Fibroblast of skin of left biceps (primary cell): Measurements from ENCODE around the gene FMN2.
"Not testable (repeated sequence)": the region's sequence is repeated elsewhere in the genome, so short reads cannot be mapped to it uniquely, and the experiment has no call there.

Experiments
- DNase-seq, 2 experiments: peaks; one replicate each; pipeline ENCODE4 v3.0.0-alpha.2; 2013; ENCODE audit warnings: low read depth in 2 of 2

Gene FMN2

GRCh38 chr1:240310226-240310925 is 218.7 kb downstream of the FMN2 start:
- DNase-seq: peak; percentile 76 to 81

DNA sequence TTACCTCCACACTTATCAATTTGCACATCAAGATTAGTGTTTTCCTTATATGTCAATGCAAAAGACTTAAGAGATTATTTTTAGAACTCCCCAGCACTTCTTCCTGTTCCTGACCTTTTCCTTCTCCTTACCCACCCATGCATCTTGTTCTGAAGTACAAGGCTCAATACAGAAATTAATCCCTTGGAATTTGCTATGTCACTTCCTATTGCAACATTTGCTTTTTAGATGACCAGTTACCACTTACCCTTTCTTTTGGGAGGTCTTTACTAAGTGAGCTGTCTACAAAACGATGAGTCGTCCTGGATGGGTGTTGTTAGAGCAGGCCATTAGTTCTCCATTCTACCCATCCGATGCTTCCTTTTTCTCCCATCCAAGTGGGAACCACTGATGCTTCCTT is 221.2 kb downstream of the FMN2 start:
- peak; percentile 59 to 64 for DNase-seq

DNA sequence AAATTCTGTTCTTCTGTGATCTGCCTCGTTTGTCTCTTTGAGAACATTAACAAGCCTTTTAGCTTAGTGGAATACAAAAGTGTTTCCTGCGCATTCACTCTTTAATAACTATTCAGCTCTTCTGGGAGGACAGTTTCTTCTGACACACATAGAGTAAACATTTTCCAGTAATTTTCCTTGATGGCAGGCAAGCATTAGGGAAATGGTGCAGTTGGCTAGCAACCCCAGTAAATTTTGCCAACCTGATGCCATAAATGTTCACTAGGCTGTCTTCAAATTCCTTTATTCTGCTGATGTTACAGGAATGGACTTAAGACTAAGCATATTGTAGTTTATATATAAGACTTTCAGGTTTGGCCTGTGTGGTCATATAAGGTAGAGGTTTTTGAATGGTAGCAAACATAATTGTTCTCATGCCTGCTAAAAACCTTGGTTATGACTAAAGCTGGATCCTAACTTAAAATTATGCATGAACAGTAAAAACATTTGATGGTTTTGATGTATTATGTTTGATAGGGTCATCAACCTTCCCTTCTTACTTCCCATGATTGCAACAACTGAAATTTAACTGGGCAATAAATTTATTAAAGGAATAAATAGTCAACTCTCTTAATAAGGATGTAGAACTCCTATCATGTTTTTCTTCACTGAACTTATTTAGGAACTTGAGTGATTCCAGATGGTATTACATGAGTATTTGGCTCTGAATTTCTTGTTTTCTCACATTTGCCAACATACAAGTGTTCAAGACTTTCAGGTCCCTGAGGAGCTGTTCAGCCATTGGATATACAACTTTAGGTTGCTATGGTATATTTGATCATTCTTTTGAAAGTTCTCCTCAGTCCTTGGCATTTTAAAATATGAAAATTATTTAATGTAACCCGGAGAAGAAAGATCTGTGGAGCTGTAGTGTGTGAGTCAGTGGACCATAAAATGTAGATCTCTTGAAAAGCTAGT is 223.4 kb downstream of the FMN2 start:
- DNase-seq: peak; percentile 72 to 76

- no peak for DNase-seq
These were observed 228.3 kb downstream of the FMN2 start for GRCh38 chr1:240319998-240320397.

- no peak for DNase-seq
These were observed 229.0 kb downstream of the FMN2 start for GRCh38 chr1:240320659-240321058.

DNA sequence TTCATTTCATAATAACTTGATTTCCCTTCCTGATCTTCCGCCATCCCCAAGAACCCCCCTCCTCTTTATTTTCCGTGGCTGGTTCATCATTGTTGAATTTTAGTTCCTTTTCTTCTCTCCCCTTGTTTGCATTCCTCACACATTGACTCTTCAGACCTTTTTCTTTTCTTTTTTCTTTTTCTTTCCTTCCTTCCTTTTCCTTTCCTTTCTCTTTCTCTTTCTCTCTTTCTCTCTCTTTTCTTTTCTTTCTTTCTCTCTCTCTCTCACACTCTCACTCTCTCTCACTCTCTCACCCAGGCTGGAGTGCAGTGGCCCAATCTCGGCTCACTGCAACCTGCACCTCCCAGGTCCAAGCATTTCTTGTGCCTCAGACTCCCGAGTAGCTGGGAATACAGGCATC is 231.3 kb downstream of the FMN2 start:
- no peak for DNase-seq

GRCh38 chr1:240328382-240328781 is 236.7 kb downstream of the FMN2 start:
- DNase-seq: not testable (repeated sequence)

DNA sequence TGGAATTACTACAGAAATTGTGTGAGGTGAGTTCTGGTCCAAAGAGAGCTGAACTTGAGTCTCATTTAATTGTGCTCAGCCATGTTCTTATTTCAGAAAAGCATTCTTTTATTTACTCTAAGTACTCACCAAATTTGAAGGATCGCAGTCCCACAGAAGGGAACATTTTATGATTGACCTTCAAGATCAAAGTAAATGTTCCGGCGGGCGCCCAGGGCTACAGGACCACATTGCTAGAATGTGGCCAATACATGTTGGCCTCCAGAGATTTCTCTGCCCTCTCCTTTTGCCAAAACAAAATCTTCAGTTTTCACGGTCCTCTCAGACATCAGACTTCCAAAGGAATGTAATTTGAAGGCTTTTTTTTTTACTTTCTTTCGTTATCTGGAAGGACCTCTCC is 237.8 kb downstream of the FMN2 start:
- no peak for DNase-seq

DNA sequence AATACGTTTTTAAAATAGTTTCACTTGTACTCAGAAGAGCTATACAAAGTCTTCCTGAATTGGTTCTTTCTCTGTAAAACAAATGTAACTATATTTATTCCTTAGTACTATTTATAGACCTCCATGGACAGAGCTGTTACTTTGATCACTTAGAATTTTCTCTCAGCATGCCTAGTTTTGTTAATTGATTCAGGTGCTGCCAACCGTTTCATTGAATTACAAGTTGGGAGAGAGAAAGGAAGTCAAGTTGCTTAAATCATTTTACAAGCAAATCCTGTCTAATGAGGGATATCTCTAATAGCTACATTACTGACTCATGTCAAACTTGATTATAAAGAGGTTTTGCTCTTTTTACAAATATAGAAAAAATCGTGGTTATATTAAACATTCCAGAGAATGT is 241.0 kb downstream of the FMN2 start:
- DNase-seq: no peak

DNA sequence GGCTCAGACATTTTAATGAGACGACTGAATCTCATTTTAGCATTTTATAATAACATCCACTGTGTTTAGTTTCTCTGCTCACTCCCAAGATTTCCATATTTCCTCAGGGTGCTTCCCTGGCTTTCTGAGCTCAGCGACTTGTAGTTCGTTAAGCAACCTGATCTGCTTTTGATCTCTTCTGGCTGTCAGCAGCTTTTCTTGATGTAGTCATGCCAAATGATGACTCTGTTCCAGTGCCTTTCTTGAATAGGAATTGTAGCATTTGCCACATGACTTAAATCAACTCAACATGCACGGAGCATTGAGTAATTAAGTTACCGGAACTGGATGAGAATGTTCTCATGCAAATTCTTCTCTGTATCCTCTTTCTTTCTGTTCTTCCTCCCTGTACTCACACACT is 246.1 kb downstream of the FMN2 start:
- peak; percentile 85 to 87 for DNase-seq

DNA sequence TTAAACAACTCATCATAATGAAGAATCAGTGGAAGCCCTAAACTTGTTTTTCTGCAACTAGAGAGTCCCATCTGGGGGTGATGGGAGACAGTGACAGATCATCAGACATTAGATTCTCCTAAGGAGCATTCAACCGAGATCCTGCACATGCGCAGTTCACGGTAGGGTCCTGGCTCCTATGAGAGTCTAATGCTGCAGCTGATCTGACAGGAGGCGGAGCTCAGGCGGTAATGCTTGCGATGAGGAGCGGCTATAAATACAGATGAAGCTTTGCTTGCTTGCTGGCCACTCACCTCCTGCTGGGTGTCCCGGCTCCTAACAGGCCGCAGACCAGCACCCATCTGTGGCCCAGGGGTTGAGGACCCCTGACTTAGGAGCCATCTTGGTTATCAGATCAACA is 247.2 kb downstream of the FMN2 start:
- no peak for DNase-seq

GRCh38 chr1:240341365-240342250 is 249.9 kb downstream of the FMN2 start:
- DNase-seq: no peak

DNA sequence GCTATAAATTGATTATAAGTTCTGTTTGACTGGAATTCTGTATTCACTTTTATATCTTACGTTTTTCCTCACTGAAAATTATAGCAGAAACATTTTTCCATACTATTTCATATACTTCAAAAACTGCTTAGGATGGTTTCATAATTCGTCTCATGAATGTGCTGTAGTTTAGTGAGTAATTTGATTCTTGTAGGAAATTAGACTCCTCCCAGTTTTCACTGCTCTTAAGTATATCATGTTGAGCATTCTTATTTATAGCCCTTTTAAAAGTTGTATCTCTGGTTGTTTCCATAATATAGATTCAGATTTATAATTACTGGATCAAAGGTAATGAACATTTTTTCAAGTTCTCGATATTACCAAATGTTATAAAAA is 250.6 kb downstream of the FMN2 start:
- no peak for DNase-seq

DNA sequence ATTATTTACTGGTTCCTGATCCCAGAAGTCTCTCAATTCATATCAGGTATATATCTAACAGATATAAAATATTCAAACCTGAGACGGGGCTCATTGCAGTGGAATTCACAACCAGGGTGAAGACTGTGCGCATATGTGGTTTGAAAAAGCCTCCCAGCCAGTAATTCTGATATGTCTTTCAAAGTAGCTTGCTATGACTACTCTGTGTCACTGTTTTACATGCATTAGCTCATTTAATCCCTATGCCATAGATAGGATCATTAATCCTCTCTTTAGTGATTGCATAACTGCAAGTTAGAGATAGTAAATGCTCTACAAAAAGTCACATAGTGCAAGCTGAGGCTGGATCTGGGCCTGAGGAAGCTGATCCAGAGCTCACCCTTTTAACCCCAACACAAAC is 251.4 kb downstream of the FMN2 start:
- no peak for DNase-seq

DNA sequence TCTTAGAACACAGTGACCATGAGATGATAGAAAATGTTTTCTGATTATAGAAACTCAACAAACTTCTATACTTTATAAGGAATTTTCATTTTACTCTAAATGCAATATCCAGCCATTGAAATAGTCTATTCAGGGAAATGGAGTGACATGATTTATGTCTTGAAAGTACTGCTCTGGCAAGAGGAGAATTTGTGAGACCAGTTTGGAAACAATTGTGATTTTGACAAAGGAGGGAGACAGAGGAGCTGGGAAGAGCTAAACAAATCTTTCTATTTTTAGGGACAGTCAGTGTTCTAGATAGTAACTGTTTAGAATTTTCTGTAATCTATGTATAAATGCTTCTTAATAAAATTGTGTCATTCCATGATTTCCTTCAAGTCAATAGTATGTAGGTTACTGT is 252.3 kb downstream of the FMN2 start:
- DNase-seq: no peak

- DNase-seq: no peak
These were observed 253.2 kb downstream of the FMN2 start for GRCh38 chr1:240344918-240345317.

- no peak for DNase-seq
These were observed 258.0 kb downstream of the FMN2 start for GRCh38 chr1:240349695-240350094.

- peak; percentile 63 to 71 for DNase-seq
These were observed 259.2 kb downstream of the FMN2 start for GRCh38 chr1:240350910-240351331.

GRCh38 chr1:240351690-240352089 is 260.0 kb downstream of the FMN2 start:
- no peak for DNase-seq

DNA sequence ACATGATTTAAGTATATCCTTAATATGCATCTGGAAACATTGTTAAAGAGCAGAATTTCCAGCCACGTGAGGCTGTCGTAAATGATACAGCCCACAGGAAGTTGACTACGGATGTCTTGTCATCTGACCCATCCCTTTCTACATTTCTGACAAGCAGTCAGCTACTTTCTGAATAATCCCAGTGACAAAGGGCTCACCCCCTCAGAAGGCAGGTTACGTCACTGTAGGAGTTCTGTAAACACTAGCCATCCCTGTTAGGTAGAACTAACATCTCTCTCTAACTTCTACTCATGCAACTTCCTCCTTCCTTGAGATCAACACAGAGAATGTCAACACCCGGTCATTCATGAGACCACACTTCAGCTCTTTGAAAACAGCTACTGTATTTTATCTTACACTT is 261.1 kb downstream of the FMN2 start:
- no peak for DNase-seq

DNA sequence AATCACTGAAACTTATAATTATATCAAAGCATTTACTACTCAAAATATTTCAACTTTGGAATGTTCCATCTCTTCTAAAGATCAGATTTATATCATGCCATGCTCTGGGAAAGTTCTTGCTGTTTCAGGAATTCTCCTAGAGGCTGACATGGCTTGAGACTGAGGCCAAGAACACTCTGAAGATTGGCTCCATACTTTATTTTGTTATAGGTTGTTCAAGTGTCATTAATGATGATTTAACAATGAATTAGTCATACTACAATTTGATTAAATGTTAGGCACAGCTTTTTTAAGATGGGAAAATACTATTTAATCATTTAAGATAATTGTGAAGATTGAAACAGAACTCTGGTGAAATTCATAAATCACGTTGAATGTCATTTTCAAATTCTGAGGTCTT is 264.9 kb downstream of the FMN2 start:
- DNase-seq: no peak

DNA sequence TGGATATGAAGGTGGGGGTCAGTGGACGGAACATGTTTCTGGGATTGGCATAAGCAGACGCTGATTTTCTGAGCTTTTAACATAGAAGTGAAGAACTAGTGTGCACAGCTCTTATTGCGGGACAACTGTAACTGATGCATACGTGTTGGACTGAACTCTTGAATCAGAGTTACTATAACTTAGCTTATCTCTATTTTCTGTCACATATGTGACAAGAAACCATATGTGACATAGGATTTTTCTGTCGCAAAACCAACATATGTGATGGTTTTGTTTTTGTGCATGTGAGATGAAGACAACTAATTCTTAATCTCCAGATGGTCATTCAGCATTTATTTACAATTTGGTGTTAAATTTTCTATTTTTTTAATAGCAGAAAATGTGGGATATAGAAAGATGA is 270.4 kb downstream of the FMN2 start:
- no peak for DNase-seq
